ENCODE data around the gene STAT5A. TPM values are rescaled to one million over a fixed set of nuclear protein-coding genes. Genes with fewer than 3 reads are reported as not detected.

The STAT5A gene
- total and polyA plus RNA-seq, 9 of the 15 experiments (the other 6 are each of a cell fraction or from before 2014, with no cell fraction given), result 79.9 to 415 (median 196) TPM

DNA sequence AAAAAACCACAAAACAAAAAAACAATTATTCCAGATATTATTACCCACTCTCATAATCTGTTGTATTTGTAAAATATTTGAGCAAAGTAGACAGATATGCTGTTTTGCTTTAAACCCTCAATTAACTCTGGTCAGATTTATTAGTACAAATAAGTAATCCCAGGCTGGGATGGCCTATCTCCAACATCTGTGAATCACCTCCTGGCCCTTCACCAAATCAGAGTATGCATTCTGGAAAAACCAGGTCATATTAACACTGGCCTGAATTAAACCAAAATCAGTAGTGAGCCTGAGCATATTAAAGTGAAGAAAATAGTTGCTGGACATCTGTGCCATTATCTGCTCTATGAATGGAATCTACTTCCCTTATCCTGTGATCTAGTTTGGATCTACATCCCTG, 58.9 kb downstream of the STAT5A start (continued):
- TF ChIP-seq, protein P1, sequence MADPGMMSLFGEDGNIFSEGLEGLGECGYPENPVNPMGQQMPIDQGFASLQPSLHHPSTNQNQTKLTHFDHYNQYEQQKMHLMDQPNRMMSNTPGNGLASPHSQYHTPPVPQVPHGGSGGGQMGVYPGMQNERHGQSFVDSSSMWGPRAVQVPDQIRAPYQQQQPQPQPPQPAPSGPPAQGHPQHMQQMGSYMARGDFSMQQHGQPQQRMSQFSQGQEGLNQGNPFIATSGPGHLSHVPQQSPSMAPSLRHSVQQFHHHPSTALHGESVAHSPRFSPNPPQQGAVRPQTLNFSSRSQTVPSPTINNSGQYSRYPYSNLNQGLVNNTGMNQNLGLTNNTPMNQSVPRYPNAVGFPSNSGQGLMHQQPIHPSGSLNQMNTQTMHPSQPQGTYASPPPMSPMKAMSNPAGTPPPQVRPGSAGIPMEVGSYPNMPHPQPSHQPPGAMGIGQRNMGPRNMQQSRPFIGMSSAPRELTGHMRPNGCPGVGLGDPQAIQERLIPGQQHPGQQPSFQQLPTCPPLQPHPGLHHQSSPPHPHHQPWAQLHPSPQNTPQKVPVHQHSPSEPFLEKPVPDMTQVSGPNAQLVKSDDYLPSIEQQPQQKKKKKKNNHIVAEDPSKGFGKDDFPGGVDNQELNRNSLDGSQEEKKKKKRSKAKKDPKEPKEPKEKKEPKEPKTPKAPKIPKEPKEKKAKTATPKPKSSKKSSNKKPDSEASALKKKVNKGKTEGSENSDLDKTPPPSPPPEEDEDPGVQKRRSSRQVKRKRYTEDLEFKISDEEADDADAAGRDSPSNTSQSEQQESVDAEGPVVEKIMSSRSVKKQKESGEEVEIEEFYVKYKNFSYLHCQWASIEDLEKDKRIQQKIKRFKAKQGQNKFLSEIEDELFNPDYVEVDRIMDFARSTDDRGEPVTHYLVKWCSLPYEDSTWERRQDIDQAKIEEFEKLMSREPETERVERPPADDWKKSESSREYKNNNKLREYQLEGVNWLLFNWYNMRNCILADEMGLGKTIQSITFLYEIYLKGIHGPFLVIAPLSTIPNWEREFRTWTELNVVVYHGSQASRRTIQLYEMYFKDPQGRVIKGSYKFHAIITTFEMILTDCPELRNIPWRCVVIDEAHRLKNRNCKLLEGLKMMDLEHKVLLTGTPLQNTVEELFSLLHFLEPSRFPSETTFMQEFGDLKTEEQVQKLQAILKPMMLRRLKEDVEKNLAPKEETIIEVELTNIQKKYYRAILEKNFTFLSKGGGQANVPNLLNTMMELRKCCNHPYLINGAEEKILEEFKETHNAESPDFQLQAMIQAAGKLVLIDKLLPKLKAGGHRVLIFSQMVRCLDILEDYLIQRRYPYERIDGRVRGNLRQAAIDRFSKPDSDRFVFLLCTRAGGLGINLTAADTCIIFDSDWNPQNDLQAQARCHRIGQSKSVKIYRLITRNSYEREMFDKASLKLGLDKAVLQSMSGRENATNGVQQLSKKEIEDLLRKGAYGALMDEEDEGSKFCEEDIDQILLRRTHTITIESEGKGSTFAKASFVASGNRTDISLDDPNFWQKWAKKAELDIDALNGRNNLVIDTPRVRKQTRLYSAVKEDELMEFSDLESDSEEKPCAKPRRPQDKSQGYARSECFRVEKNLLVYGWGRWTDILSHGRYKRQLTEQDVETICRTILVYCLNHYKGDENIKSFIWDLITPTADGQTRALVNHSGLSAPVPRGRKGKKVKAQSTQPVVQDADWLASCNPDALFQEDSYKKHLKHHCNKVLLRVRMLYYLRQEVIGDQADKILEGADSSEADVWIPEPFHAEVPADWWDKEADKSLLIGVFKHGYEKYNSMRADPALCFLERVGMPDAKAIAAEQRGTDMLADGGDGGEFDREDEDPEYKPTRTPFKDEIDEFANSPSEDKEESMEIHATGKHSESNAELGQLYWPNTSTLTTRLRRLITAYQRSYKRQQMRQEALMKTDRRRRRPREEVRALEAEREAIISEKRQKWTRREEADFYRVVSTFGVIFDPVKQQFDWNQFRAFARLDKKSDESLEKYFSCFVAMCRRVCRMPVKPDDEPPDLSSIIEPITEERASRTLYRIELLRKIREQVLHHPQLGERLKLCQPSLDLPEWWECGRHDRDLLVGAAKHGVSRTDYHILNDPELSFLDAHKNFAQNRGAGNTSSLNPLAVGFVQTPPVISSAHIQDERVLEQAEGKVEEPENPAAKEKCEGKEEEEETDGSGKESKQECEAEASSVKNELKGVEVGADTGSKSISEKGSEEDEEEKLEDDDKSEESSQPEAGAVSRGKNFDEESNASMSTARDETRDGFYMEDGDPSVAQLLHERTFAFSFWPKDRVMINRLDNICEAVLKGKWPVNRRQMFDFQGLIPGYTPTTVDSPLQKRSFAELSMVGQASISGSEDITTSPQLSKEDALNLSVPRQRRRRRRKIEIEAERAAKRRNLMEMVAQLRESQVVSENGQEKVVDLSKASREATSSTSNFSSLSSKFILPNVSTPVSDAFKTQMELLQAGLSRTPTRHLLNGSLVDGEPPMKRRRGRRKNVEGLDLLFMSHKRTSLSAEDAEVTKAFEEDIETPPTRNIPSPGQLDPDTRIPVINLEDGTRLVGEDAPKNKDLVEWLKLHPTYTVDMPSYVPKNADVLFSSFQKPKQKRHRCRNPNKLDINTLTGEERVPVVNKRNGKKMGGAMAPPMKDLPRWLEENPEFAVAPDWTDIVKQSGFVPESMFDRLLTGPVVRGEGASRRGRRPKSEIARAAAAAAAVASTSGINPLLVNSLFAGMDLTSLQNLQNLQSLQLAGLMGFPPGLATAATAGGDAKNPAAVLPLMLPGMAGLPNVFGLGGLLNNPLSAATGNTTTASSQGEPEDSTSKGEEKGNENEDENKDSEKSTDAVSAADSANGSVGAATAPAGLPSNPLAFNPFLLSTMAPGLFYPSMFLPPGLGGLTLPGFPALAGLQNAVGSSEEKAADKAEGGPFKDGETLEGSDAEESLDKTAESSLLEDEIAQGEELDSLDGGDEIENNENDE (IDR thresholded peaks at IDR 0.05; ENCODE audit: low read depth, low read length), result no peak
- no peak for TF ChIP-seq NUFIP1 (IDR thresholded peaks at IDR 0.05; ENCODE audit: partially characterized antibody)

Measured in K562 (cell line).